ENCODE results near the gene LNX1. TPM values are rescaled to one million over a fixed set of nuclear protein-coding genes. Genes with fewer than 3 reads are reported as not detected.

The LNX1 gene
- total and polyA plus RNA-seq, 10 of the 15 experiments (the other 5 are each of a cell fraction or from before 2014, with no cell fraction given) = 0.72 to 1.4 (median 1.0) TPM

DNA sequence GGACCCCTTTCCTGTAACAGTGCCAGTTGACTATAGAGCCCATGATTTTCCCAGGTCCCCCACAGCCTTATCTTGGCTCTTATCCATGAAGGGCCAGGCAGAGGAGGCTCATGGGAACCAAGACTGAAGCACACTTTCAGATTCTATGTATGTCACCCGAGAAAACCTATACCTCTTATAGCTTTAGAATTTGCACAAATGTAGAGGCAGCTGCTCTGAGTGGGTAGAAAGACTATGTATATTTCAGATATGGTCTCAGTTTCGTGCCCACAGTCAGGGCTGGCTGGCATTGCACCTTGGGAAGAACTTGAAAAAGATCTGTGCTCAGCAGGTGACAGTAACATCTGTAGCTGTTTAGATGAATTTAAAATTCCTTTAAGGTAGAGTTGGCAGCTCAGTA is 8.3 kb upstream of the LNX1 start:
- TF ChIP-seq, protein P1, sequence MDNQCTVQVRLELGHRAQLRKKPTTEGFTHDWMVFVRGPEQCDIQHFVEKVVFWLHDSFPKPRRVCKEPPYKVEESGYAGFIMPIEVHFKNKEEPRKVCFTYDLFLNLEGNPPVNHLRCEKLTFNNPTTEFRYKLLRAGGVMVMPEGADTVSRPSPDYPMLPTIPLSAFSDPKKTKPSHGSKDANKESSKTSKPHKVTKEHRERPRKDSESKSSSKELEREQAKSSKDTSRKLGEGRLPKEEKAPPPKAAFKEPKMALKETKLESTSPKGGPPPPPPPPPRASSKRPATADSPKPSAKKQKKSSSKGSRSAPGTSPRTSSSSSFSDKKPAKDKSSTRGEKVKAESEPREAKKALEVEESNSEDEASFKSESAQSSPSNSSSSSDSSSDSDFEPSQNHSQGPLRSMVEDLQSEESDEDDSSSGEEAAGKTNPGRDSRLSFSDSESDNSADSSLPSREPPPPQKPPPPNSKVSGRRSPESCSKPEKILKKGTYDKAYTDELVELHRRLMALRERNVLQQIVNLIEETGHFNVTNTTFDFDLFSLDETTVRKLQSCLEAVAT (IDR thresholded peaks at IDR 0.05) = no peak
- TF ChIP-seq, protein P2, sequence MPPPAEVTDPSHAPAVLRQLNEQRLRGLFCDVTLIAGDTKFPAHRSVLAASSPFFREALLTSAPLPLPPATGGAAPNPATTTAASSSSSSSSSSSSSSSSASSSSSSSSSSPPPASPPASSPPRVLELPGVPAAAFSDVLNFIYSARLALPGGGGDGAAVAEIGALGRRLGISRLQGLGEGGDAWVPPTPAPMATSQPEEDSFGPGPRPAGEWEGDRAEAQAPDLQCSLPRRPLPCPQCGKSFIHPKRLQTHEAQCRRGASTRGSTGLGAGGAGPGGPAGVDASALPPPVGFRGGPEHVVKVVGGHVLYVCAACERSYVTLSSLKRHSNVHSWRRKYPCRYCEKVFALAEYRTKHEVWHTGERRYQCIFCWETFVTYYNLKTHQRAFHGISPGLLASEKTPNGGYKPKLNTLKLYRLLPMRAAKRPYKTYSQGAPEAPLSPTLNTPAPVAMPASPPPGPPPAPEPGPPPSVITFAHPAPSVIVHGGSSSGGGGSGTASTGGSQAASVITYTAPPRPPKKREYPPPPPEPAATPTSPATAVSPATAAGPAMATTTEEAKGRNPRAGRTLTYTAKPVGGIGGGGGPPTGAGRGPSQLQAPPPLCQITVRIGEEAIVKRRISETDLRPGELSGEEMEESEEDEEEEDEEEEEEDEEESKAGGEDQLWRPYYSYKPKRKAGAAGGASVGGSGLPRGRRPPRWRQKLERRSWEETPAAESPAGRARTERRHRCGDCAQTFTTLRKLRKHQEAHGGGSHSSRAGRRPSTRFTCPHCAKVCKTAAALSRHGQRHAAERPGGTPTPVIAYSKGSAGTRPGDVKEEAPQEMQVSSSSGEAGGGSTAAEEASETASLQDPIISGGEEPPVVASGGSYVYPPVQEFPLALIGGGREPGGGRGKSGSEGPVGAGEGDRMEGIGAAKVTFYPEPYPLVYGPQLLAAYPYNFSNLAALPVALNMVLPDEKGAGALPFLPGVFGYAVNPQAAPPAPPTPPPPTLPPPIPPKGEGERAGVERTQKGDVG (CRISPR knock-in tag; IDR thresholded peaks at IDR 0.05) = no peak
- TF ChIP-seq, protein P3, sequence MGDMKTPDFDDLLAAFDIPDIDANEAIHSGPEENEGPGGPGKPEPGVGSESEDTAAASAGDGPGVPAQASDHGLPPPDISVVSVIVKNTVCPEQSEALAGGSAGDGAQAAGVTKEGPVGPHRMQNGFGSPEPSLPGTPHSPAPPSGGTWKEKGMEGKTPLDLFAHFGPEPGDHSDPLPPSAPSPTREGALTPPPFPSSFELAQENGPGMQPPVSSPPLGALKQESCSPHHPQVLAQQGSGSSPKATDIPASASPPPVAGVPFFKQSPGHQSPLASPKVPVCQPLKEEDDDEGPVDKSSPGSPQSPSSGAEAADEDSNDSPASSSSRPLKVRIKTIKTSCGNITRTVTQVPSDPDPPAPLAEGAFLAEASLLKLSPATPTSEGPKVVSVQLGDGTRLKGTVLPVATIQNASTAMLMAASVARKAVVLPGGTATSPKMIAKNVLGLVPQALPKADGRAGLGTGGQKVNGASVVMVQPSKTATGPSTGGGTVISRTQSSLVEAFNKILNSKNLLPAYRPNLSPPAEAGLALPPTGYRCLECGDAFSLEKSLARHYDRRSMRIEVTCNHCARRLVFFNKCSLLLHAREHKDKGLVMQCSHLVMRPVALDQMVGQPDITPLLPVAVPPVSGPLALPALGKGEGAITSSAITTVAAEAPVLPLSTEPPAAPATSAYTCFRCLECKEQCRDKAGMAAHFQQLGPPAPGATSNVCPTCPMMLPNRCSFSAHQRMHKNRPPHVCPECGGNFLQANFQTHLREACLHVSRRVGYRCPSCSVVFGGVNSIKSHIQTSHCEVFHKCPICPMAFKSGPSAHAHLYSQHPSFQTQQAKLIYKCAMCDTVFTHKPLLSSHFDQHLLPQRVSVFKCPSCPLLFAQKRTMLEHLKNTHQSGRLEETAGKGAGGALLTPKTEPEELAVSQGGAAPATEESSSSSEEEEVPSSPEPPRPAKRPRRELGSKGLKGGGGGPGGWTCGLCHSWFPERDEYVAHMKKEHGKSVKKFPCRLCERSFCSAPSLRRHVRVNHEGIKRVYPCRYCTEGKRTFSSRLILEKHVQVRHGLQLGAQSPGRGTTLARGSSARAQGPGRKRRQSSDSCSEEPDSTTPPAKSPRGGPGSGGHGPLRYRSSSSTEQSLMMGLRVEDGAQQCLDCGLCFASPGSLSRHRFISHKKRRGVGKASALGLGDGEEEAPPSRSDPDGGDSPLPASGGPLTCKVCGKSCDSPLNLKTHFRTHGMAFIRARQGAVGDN (IDR thresholded peaks at IDR 0.05) = peak; percentile 73
- TF ChIP-seq MTA2 (IDR thresholded peaks at IDR 0.05; ENCODE audit: low read depth) (no peak), GABPA (IDR thresholded peaks at IDR 0.05; ENCODE audit: low read depth) (no peak), BRCA1 (IDR thresholded peaks at IDR 0.05; ENCODE audit: low read depth, low read length) (no peak), CHD1 (IDR thresholded peaks at IDR 0.05; ENCODE audit: low read depth, low read length) (no peak), RUNX3 (IDR thresholded peaks at IDR 0.05; ENCODE audit: low read length) (peak; percentile 7; the same call in 1 of the 2 replicates)
- Histone ChIP-seq H3K79me2 (ENCODE audit: control insufficient read depth, insufficient read depth, low read length) (no peaks in the 10 kb centered on the region), H3K9me3 (replicated peaks; ENCODE audit: control insufficient read depth, insufficient read depth, low read length) (no peaks in the 10 kb centered on the region; the same call in 2 of the 3 replicates), H3K36me3 (ENCODE audit: control insufficient read depth in 2 of 2, insufficient read depth in 2 of 2, low read length in 1 of 2) (no peaks in the 10 kb centered on the region), H3K27ac (ENCODE audit: control insufficient read depth, insufficient read depth) (no peak overlapping the region), H3K27me3 (replicated peaks in 1 of 2; ENCODE audit: control insufficient read depth in 2 of 2, insufficient read depth in 2 of 2, low read length in 1 of 2) (no peaks in the 10 kb centered on the region), H4K20me1 (ENCODE audit: control insufficient read depth, insufficient read depth) (no peaks in the 10 kb centered on the region), H2AFZ (ENCODE audit: control insufficient read depth, low read depth, low read length) (peak overlapping the region; percentile 3), H3K9ac (ENCODE audit: control insufficient read depth, insufficient read depth, low read length) (no peak overlapping the region), H3K4me3 (no peak overlapping the region), H3K4me1 (ENCODE audit: control insufficient read depth, insufficient read depth, low read length) (peaks cover 16% of the 10 kb centered on the region), H3K4me2 (ENCODE audit: control insufficient read depth, insufficient read depth) (no peak overlapping the region)
- ChIA-PET SMC1A (ENCODE audit: uncharacterized antibody, unreplicated experiment) (interaction anchor here (0.6 to 2.7 kb wide), 8 partner anchors 9 to 585 kb away, joined by 3 to 10 read pairs (median 4); no protein-coding TSS in a partner anchor), CTCF (interaction anchor here (0.6 to 2.4 kb wide), 7 partner anchors 8 to 149 kb away, joined by 3 to 7 read pairs (median 4); no protein-coding TSS in a partner anchor), RAD21 (ENCODE audit: unreplicated experiment) (interaction anchor here (1.0 to 2.1 kb wide), 3 partner anchors 41 to 107 kb away, joined by 3 to 8 read pairs (median 4); no protein-coding TSS in a partner anchor), POLR2A (interaction anchor here (1.2 kb wide), 1 partner anchor 41 kb away, joined by 4 read pairs; no protein-coding TSS in a partner anchor)
- FAIRE-seq (no peak), DNase-seq (ENCODE audit: low read depth, low spot score) (no peak), ATAC-seq (peak; percentile 70)
- no TSS peak for BruUV-seq (replicated peaks)
- WGBS (ENCODE audit: insufficient coverage, insufficient replicate concordance, low lambda C conversion rate, missing lambda C conversion rate) = 0% methylated on average over 2 of the region's 2 CpGs
- in situ Hi-C loops (cut with MboI) = no loop called here
- intact Hi-C loops (cut with micrococcal nuclease; ENCODE audit: unreplicated experiment) = loop anchor here (10.0 kb wide), 2 partner anchors 105 to 205 kb away; no protein-coding TSS in a partner anchor

Measured in GM12878 (cell line).